Neural cell (in vitro differentiated cells): ENCODE measurements around the gene KCNQ2. TPM values are rescaled to one million over a fixed set of nuclear protein-coding genes. Genes with fewer than 3 reads are reported as not detected.

ENCODE experiments used
- H2AFZ ChIP-seq: fragments of 200-600, 300-800 bp; sonication (generic), shearing (Covaris generic); 2 replicates; pipeline ENCODE4 v1.6.0; 2014; ENCODE audit warnings: low read depth, mild to moderate bottlenecking, antibody characterized with exemption, low read length, moderate library complexity
- H3F3A ChIP-seq: fragments of 200-600 bp; shearing (Covaris generic); 2 replicates; pipeline ENCODE4 v1.6.1; 2016; ENCODE audit warnings: mild to moderate bottlenecking, moderate library complexity, mixed read lengths, antibody characterized with exemption, low read length; ENCODE audit not compliant: insufficient read depth, poor library complexity, severe bottlenecking
- H3K27ac ChIP-seq: fragments of 200-600, 300-800 bp; sonication (generic), shearing (Covaris generic); 2 replicates; pipeline ENCODE4 v1.5.1; 2014; ENCODE audit warnings: mild to moderate bottlenecking, low read length, moderate library complexity
- H3K27me3 ChIP-seq: fragments of 300-800, 200-600 bp; sonication (generic), shearing (Covaris generic); 2 replicates; pipeline ENCODE4 v1.6.0; 2014; ENCODE audit warnings: mild to moderate bottlenecking, low read depth, low read length, moderate library complexity; ENCODE audit not compliant: insufficient read depth
- H3K36me3 ChIP-seq: fragments of 300-800, 200-600 bp; sonication (generic), shearing (Covaris generic); 2 replicates; pipeline ENCODE4 v1.5.1; 2014; ENCODE audit warnings: mild to moderate bottlenecking, antibody characterized with exemption, low read length, moderate library complexity; ENCODE audit not compliant: insufficient read depth
- H3K4me2 ChIP-seq: fragments of 300-800, 200-600 bp; sonication (generic), shearing (Covaris generic); 2 replicates; pipeline ENCODE4 v1.6.0; 2014; ENCODE audit warnings: mild to moderate bottlenecking, low read length
- H3K4me3 ChIP-seq: fragments of 300-800, 200-600 bp; sonication (generic), shearing (Covaris generic); 2 replicates; pipeline ENCODE4 v1.5.1; 2014; ENCODE audit warnings: mild to moderate bottlenecking, low read length, moderate library complexity
- H3K79me2 ChIP-seq: fragments of 200-600 bp; shearing (Covaris generic); replicated peaks from 2 replicates; pipeline ENCODE4 v1.6.0; 2014; ENCODE audit warnings: mild to moderate bottlenecking, low read length, moderate library complexity; ENCODE audit not compliant: insufficient read depth
- H3K9ac ChIP-seq: fragments of 300-800, 200-600 bp; sonication (generic), shearing (Covaris generic); 2 replicates; pipeline ENCODE4 v1.6.1; 2016; ENCODE audit warnings: mild to moderate bottlenecking, low read length, mixed read lengths
- H3K9me2 ChIP-seq: fragments of 200-600 bp; shearing (Covaris generic); 2 replicates; pipeline ENCODE4 v1.6.1; 2016; ENCODE audit warnings: mild to moderate bottlenecking, low read length, mixed read lengths; ENCODE audit not compliant: insufficient read depth
- H3K9me3 ChIP-seq: fragments of 200-600, 300-800 bp; sonication (generic), shearing (Covaris generic); 2 replicates; pipeline ENCODE4 v1.6.1; 2016; ENCODE audit warnings: mild to moderate bottlenecking, mixed run types, low read length, moderate library complexity, mixed read lengths
- H4K20me1 ChIP-seq: fragments of 200-600 bp; shearing (Covaris generic); 2 replicates; pipeline ENCODE4 v1.6.1; 2016; ENCODE audit warnings: mild to moderate bottlenecking, mixed run types; ENCODE audit not compliant: insufficient read depth
- CTCF ChIP-seq: fragments of 450-650 bp; IDR thresholded peaks from 2 replicates; pipeline ENCODE4 v1.5.1; 2014; ENCODE audit warnings: antibody characterized with exemption, mild to moderate bottlenecking, moderate library complexity; ENCODE audit not compliant: poor library complexity, severe bottlenecking
- EP300 ChIP-seq: fragments of 450-650 bp; conservative IDR thresholded peaks from 2 replicates; pipeline ENCODE4 v1.6.1; 2014; ENCODE audit warnings: antibody characterized with exemption, mild to moderate bottlenecking, moderate library complexity; ENCODE audit not compliant: poor library complexity, severe bottlenecking
- EZH2 ChIP-seq: fragments of 200-600, 300-800 bp; shearing (Covaris generic), sonication (generic); IDR thresholded peaks from 2 replicates; pipeline ENCODE4 v1.6.1; 2014; ENCODE audit warnings: antibody characterized with exemption, low read length, borderline replicate concordance, mild to moderate bottlenecking; ENCODE audit not compliant: insufficient read depth, poor library complexity, severe bottlenecking
- MXI1 ChIP-seq: fragments of 450-650 bp; conservative IDR thresholded peaks from 2 replicates; pipeline ENCODE4 v1.6.1; 2014; ENCODE audit warnings: antibody characterized with exemption, mild to moderate bottlenecking; ENCODE audit not compliant: poor library complexity, severe bottlenecking
- POLR2AphosphoS5 ChIP-seq: IDR thresholded peaks from 2 replicates; pipeline ENCODE4 v1.6.1; 2012
- RAD21 ChIP-seq: fragments of 450-650 bp; conservative IDR thresholded peaks from 2 replicates; pipeline ENCODE4 v1.6.1; 2014; ENCODE audit warnings: antibody characterized with exemption, mild to moderate bottlenecking, moderate library complexity
- REST ChIP-seq: IDR thresholded peaks from 2 replicates; pipeline ENCODE4 v1.6.1; 2012; ENCODE audit warnings: borderline replicate concordance
- SMC3 ChIP-seq: fragments of 450-650 bp; conservative IDR thresholded peaks from 2 replicates; pipeline ENCODE4 v1.6.1; 2014; ENCODE audit warnings: antibody characterized with exemption, mild to moderate bottlenecking, moderate library complexity; ENCODE audit not compliant: poor library complexity
- TAF1 ChIP-seq: IDR thresholded peaks from 2 replicates; pipeline ENCODE4 v1.6.1; 2012; ENCODE audit warnings: low read depth
- polyA plus RNA-seq: library from polyadenylated mRNA; depleted of rRNA; stranded (reverse); fragments of >200 nt; gene quantifications from 2 replicates; pipeline ENCODE4 v1.2.3, GENCODE V29; 2014

Gene KCNQ2
- polyA plus RNA-seq, 1 donor from 2014 or later, result 84.7 TPM

DNA sequence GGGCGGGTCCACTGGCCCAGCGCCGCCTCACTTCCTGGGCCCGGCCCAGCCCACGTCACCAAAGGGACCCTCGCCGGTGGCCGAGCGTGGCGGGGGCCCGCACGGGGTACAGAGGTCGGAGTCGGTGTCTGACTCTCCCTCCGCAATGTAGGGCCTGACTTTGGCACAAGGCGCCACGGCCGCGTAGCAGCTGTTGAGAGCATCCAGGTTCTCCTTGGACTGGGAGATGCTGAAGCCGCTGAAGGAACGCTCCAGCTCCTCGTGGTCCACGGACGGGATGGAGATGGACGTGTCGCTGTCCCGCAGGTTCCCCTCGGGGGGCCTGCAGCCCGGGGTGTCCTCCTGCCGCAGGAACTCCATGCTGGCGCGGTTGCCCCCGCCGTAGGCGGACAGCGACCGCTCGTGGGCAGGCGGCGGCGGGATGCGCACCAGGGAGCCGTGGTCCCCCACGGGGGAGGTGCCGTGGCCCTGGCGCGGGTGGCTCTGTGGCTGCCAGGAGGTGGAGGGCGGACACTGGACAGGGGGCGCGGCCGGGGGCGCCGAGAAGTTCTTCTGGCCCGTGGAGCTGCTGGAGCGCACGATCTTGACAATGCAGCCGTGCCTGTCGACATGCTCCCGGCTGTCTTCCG, 65.7 kb downstream of the KCNQ2 start:
- Histone ChIP-seq H3K9me3 (no peaks in the 10 kb centered on the region), H2AFZ (no peak overlapping the region), H3K4me3 (no peak overlapping the region), H3K27ac (no peak overlapping the region), H3F3A (no peaks in the 10 kb centered on the region), H3K36me3 (no peaks in the 10 kb centered on the region), H3K27me3 (no peaks in the 10 kb centered on the region), H3K9ac (no peak overlapping the region), H3K79me2 (no peaks in the 10 kb centered on the region), H4K20me1 (no peaks in the 10 kb centered on the region), H3K4me2 (no peak overlapping the region), H3K9me2 (no peaks in the 10 kb centered on the region)
- TF ChIP-seq POLR2AphosphoS5 (no peak), EZH2 (no peak), REST (no peak), RAD21 (no peak), SMC3 (no peak), TAF1 (no peak), EP300 (no peak), CTCF (no peak), MXI1 (no peak)

GRCh38 chr20:63406011-63406410, 66.4 kb downstream of the KCNQ2 start:
- Histone ChIP-seq H3K9me3 (no peaks in the 10 kb centered on the region), H3K4me2 (no peak overlapping the region), H3K27ac (no peak overlapping the region), H4K20me1 (no peaks in the 10 kb centered on the region), H3K4me3 (no peak overlapping the region), H2AFZ (no peak overlapping the region), H3F3A (no peaks in the 10 kb centered on the region), H3K9ac (no peak overlapping the region), H3K27me3 (no peaks in the 10 kb centered on the region), H3K36me3 (no peaks in the 10 kb centered on the region), H3K79me2 (no peaks in the 10 kb centered on the region), H3K9me2 (no peaks in the 10 kb centered on the region)
- no peak for TF ChIP-seq MXI1
- TF ChIP-seq RAD21, result no peak
- peak; percentile 26 for TF ChIP-seq POLR2AphosphoS5
- TF ChIP-seq EZH2, result no peak
- TF ChIP-seq REST, result no peak
- no peak for TF ChIP-seq EP300
- TF ChIP-seq SMC3, result no peak
